Activated CD4-positive, alpha-beta T cell treated with anti-CD3 and anti-CD28 coated beads, Interleukin-2, amount 10 ng/mL, durations not matched to agents 24 days and 14 days (primary cell): Measurements from ENCODE around the gene PRSS21. TPM values are rescaled to one million over a fixed set of nuclear protein-coding genes. Genes with fewer than 3 reads are reported as not detected.
A peak's percentile ranks its signal among the peaks of the same experiment; 100 is the strongest.

Experiments used
- DNase-seq: peaks from one replicate; pipeline ENCODE4 v3.0.0; 2022
- H3K27ac Mint-ChIP-seq: one replicate; pipeline ENCODE4 v1.8.0; 2022; ENCODE audit warnings: mild to moderate bottlenecking, mixed read lengths
- H3K27me3 Mint-ChIP-seq: one replicate; pipeline ENCODE4 v1.8.0; 2022; ENCODE audit warnings: mixed read lengths
- H3K36me3 Mint-ChIP-seq: one replicate; pipeline ENCODE4 v1.8.0; 2022; ENCODE audit warnings: low read depth, mild to moderate bottlenecking, mixed read lengths
- H3K4me1 Mint-ChIP-seq: one replicate; pipeline ENCODE4 v1.8.0; 2021; ENCODE audit warnings: mixed read lengths
- H3K4me3 Mint-ChIP-seq: one replicate; pipeline ENCODE4 v1.8.0; 2022; ENCODE audit warnings: mild to moderate bottlenecking, moderate library complexity, mixed read lengths
- H3K9me3 Mint-ChIP-seq: one replicate; pipeline ENCODE4 v1.8.0; 2021; ENCODE audit warnings: mixed read lengths
- intact Hi-C: fragments of 100-400 bp; cut with micrococcal nuclease; formaldehyde crosslinking; loops from one replicate; pipeline ENCODE4 v1.15.1; 2023
- total RNA-seq: library from RNA; stranded (reverse); gene quantifications from 2 replicates; pipeline ENCODE4 v1.2.3, GENCODE V29; 2022

The PRSS21 gene
- total RNA-seq, 1 donor from 2014 or later = 10.2 TPM

- DNase-seq = no peak
- no peak overlapping the region for H3K4me3 Mint-ChIP-seq
- H3K36me3 Mint-ChIP-seq = no peaks in the 10 kb centered on the region
- intact Hi-C loops = no loop called here
- H3K9me3 Mint-ChIP-seq = no peaks in the 10 kb centered on the region
- H3K4me1 Mint-ChIP-seq = no peaks in the 10 kb centered on the region
- peaks cover 14% of the 10 kb centered on the region for H3K27me3 Mint-ChIP-seq
- H3K27ac Mint-ChIP-seq = no peak overlapping the region
Observed at GRCh38 chr16:2808181-2808580, 8.9 kb upstream of the PRSS21 start.

- no peak for DNase-seq
- H3K27ac Mint-ChIP-seq = no peak overlapping the region
- peaks cover 14% of the 10 kb centered on the region for H3K27me3 Mint-ChIP-seq
- no peaks in the 10 kb centered on the region for H3K36me3 Mint-ChIP-seq
- H3K4me1 Mint-ChIP-seq = no peaks in the 10 kb centered on the region
- H3K4me3 Mint-ChIP-seq = no peak overlapping the region
- no peaks in the 10 kb centered on the region for H3K9me3 Mint-ChIP-seq
- intact Hi-C loops = no loop called here
Observed at GRCh38 chr16:2809149-2809760, 7.8 kb upstream of the PRSS21 start.

GRCh38 chr16:2810651-2811050, 6.4 kb upstream of the PRSS21 start:
- Mint-ChIP-seq H3K27me3 (peaks cover 11% of the 10 kb centered on the region), H3K4me3 (no peak overlapping the region), H3K9me3 (no peaks in the 10 kb centered on the region), H3K4me1 (no peaks in the 10 kb centered on the region), H3K27ac (no peak overlapping the region), H3K36me3 (no peaks in the 10 kb centered on the region)
- no peak for DNase-seq
- intact Hi-C loops = no loop called here

- intact Hi-C loops = no loop called here
- Mint-ChIP-seq H3K36me3 (no peaks in the 10 kb centered on the region), H3K9me3 (no peaks in the 10 kb centered on the region), H3K27me3 (peaks cover 11% of the 10 kb centered on the region), H3K4me3 (no peak overlapping the region), H3K4me1 (no peaks in the 10 kb centered on the region), H3K27ac (no peak overlapping the region)
- DNase-seq = no peak
Observed at GRCh38 chr16:2811703-2812471, 5.2 kb upstream of the PRSS21 start.

- intact Hi-C loops = no loop called here
- DNase-seq = no peak
Observed at GRCh38 chr16:2813771-2814221, 3.2 kb upstream of the PRSS21 start.

GRCh38 chr16:2814551-2815298, 2.3 kb upstream of the PRSS21 start:
- Mint-ChIP-seq H3K4me1 (no peaks in the 10 kb centered on the region), H3K27me3 (no peaks in the 10 kb centered on the region), H3K9me3 (no peaks in the 10 kb centered on the region), H3K4me3 (no peak overlapping the region), H3K36me3 (no peaks in the 10 kb centered on the region), H3K27ac (no peak overlapping the region)
- intact Hi-C loops = no loop called here
- DNase-seq = no peak

More at GRCh38 chr16:2813771-2814221, 3.2 kb upstream of the PRSS21 start:
- Mint-ChIP-seq H3K4me3 (no peak overlapping the region), H3K4me1 (no peaks in the 10 kb centered on the region), H3K36me3 (no peaks in the 10 kb centered on the region), H3K9me3 (no peaks in the 10 kb centered on the region), H3K27me3 (peaks cover 9% of the 10 kb centered on the region), H3K27ac (no peak overlapping the region)

- H3K27ac Mint-ChIP-seq = no peak overlapping the region
- H3K9me3 Mint-ChIP-seq = no peaks in the 10 kb centered on the region
- H3K36me3 Mint-ChIP-seq = no peaks in the 10 kb centered on the region
- H3K4me1 Mint-ChIP-seq = no peaks in the 10 kb centered on the region
- DNase-seq = no peak
- intact Hi-C loops = no loop called here
- no peak overlapping the region for H3K4me3 Mint-ChIP-seq
- no peaks in the 10 kb centered on the region for H3K27me3 Mint-ChIP-seq
Observed at GRCh38 chr16:2815299-2815771, 1.7 kb upstream of the PRSS21 start.

GRCh38 chr16:2817340-2818271, 569 bp downstream of the PRSS21 start:
- intact Hi-C loops = no loop called here
- Mint-ChIP-seq H3K4me1 (no peaks in the 10 kb centered on the region), H3K4me3 (peak overlapping the region; percentile 55), H3K27me3 (peaks cover 1% of the 10 kb centered on the region), H3K36me3 (no peaks in the 10 kb centered on the region), H3K9me3 (no peaks in the 10 kb centered on the region), H3K27ac (peak overlapping the region; percentile 29)
- no peak for DNase-seq

GRCh38 chr16:2818272-2818876, 1.3 kb downstream of the PRSS21 start:
- Mint-ChIP-seq H3K4me3 (no peak overlapping the region), H3K27ac (peak overlapping the region; percentile 43), H3K36me3 (no peaks in the 10 kb centered on the region), H3K27me3 (peaks cover 1% of the 10 kb centered on the region), H3K9me3 (no peaks in the 10 kb centered on the region), H3K4me1 (no peaks in the 10 kb centered on the region)
- intact Hi-C loops = no loop called here
- DNase-seq = no peak

GRCh38 chr16:2819179-2819938, 2.3 kb downstream of the PRSS21 start:
- Mint-ChIP-seq H3K27ac (no peak overlapping the region), H3K36me3 (no peaks in the 10 kb centered on the region), H3K4me3 (no peak overlapping the region), H3K9me3 (no peaks in the 10 kb centered on the region), H3K27me3 (peaks cover 1% of the 10 kb centered on the region), H3K4me1 (no peaks in the 10 kb centered on the region)
- intact Hi-C loops = no loop called here
- DNase-seq = no peak

- intact Hi-C loops = no loop called here
- no peaks in the 10 kb centered on the region for H3K36me3 Mint-ChIP-seq
- DNase-seq = no peak
- no peak overlapping the region for H3K4me3 Mint-ChIP-seq
- no peak overlapping the region for H3K27ac Mint-ChIP-seq
- no peaks in the 10 kb centered on the region for H3K9me3 Mint-ChIP-seq
- peaks cover 1% of the 10 kb centered on the region for H3K27me3 Mint-ChIP-seq
- H3K4me1 Mint-ChIP-seq = no peaks in the 10 kb centered on the region
Observed at GRCh38 chr16:2819939-2820835, 3.1 kb downstream of the PRSS21 start.
